Thoracic aorta (tissue), 2 donors: Measurements from ENCODE around the gene EIF2A. TPM values are rescaled to one million over a fixed set of nuclear protein-coding genes. Genes with fewer than 3 reads are reported as not detected.

Experiments used
- ATAC-seq: fragments of 150-250 bp; one replicate; pipeline ENCODE4 v1.8.0; 2017; ENCODE audit warnings: low read depth; ENCODE audit not compliant: insufficient number of reproducible peaks, low FRiP score
- DNase-seq: peaks from one replicate; pipeline ENCODE4 v3.0.0-alpha.2; 2020; ENCODE audit warnings: low spot score
- H3K27ac ChIP-seq, 2 donors: fragments of 200-600 bp; sonication (generic); 1 replicate in 1 of 2; 2 replicates in 1 of 2; pipeline ENCODE4 v1.5.1; 2016; ENCODE audit warnings: mild to moderate bottlenecking in 2 of 2, moderate library complexity in 2 of 2
- H3K27me3 ChIP-seq: fragments of 200-600 bp; sonication (generic); replicated peaks from 2 replicates; pipeline ENCODE4 v1.6.0; 2016; ENCODE audit warnings: mild to moderate bottlenecking; ENCODE audit not compliant: insufficient read depth
- H3K36me3 ChIP-seq: fragments of 200-600 bp; sonication (generic); one replicate; pipeline ENCODE4 v1.5.1; 2016
- H3K4me1 ChIP-seq, 2 donors: fragments of 200-600 bp; sonication (generic); 1 replicate in 1 of 2; 2 replicates in 1 of 2; pipeline versions ENCODE4 v1.5.1 to v1.6.0; 2016; ENCODE audit warnings: low read depth in 2 of 2, mild to moderate bottlenecking in 1 of 2; ENCODE audit not compliant: control insufficient read depth in 1 of 2
- H3K4me3 ChIP-seq: fragments of 200-600 bp; sonication (generic); 2 replicates; pipeline ENCODE4 v1.5.1; 2016; ENCODE audit warnings: mild to moderate bottlenecking
- H3K9me3 ChIP-seq: fragments of 200-600 bp; sonication (generic); 2 replicates; pipeline ENCODE4 v1.5.1; 2016
- CTCF ChIP-seq: fragments of 200-600 bp; sonication (generic); IDR thresholded peaks from one replicate; pipeline ENCODE4 v1.5.1; 2019; ENCODE audit warnings: antibody characterized with exemption
- total RNA-seq, 2 donors: library from RNA; depleted of rRNA; stranded (reverse); fragments of >200 nt; gene quantifications; one replicate each; pipeline versions ENCODE4 v1.1.0 to v1.2.3, GENCODE V29; 2016

The EIF2A gene
- total RNA-seq, 2 donors from 2014 or later: 124 to 173 TPM

- Histone ChIP-seq H3K9me3 (no peaks in the 10 kb centered on the region), H3K27ac (no peak overlapping the region), H3K27me3 (no peaks in the 10 kb centered on the region), H3K4me1 (no peaks in the 10 kb centered on the region), H3K4me3 (no peak overlapping the region), H3K36me3 (peaks cover 29% of the 10 kb centered on the region)
- no peak for TF ChIP-seq CTCF
- no peak for ATAC-seq
- no peak for DNase-seq
Measured at GRCh38 chr3:150567328-150567727, 20.7 kb downstream of the EIF2A start.

- H3K36me3 ChIP-seq: peaks cover 22% of the 10 kb centered on the region
- H3K9me3 ChIP-seq: no peaks in the 10 kb centered on the region
- ATAC-seq (no peak), DNase-seq (no peak)
- TF ChIP-seq CTCF: no peak
- no peaks in the 10 kb centered on the region for H3K4me1 ChIP-seq
- H3K27me3 ChIP-seq: no peaks in the 10 kb centered on the region
- H3K4me3 ChIP-seq: no peak overlapping the region
- no peak overlapping the region for H3K27ac ChIP-seq
Measured at GRCh38 chr3:150577855-150578254, 31.3 kb downstream of the EIF2A start.

- H3K27me3 ChIP-seq: no peaks in the 10 kb centered on the region
- DNase-seq (no peak), ATAC-seq (no peak)
- no peak for TF ChIP-seq CTCF
- H3K9me3 ChIP-seq: no peaks in the 10 kb centered on the region
- no peak overlapping the region for H3K4me3 ChIP-seq
- H3K36me3 ChIP-seq: peaks cover 26% of the 10 kb centered on the region
- H3K27ac ChIP-seq: no peak overlapping the region
- no peaks in the 10 kb centered on the region for H3K4me1 ChIP-seq
Measured at GRCh38 chr3:150581174-150581573, 34.6 kb downstream of the EIF2A start.

GRCh38 chr3:150582620-150583019 is 36.0 kb downstream of the EIF2A start:
- ATAC-seq (no peak), DNase-seq (no peak)
- Histone ChIP-seq H3K9me3 (no peaks in the 10 kb centered on the region), H3K4me3 (no peak overlapping the region), H3K36me3 (peaks cover 14% of the 10 kb centered on the region), H3K27ac (no peak overlapping the region), H3K4me1 (no peaks in the 10 kb centered on the region), H3K27me3 (no peaks in the 10 kb centered on the region)
- no peak for TF ChIP-seq CTCF

- no peak for TF ChIP-seq CTCF
- Histone ChIP-seq H3K36me3 (peaks cover 14% of the 10 kb centered on the region), H3K4me3 (no peak overlapping the region), H3K9me3 (no peaks in the 10 kb centered on the region), H3K27ac (no peak overlapping the region), H3K27me3 (no peaks in the 10 kb centered on the region), H3K4me1 (no peaks in the 10 kb centered on the region)
- ATAC-seq (no peak), DNase-seq (no peak)
Measured at GRCh38 chr3:150583028-150583427, 36.4 kb downstream of the EIF2A start.
